Suprapubic skin (tissue), 4 donors: ENCODE results near the gene FAM118A. TPM values are rescaled to one million over a fixed set of nuclear protein-coding genes. Genes with fewer than 3 reads are reported as not detected.

Source experiments
- DNase-seq, 2 donors: peaks; one replicate each; pipeline ENCODE4 v3.0.0-alpha.2; 2019; ENCODE audit warnings: low spot score in 2 of 2
- H3K27ac ChIP-seq: fragments of 200-600 bp; sonication (generic); one replicate; pipeline ENCODE4 v1.5.1; 2019
- H3K27me3 ChIP-seq: fragments of 200-600 bp; sonication (generic); one replicate; pipeline ENCODE4 v1.5.1; 2019
- H3K36me3 ChIP-seq: fragments of 200-600 bp; sonication (generic); one replicate; pipeline ENCODE4 v1.5.1; 2019
- H3K4me1 ChIP-seq: fragments of 200-600 bp; sonication (generic); one replicate; pipeline ENCODE4 v1.5.1; 2019
- H3K4me3 ChIP-seq: fragments of 200-600 bp; sonication (generic); one replicate; pipeline ENCODE4 v1.5.1; 2019; ENCODE audit warnings: mild to moderate bottlenecking
- H3K9me3 ChIP-seq: fragments of 200-600 bp; sonication (generic); one replicate; pipeline ENCODE4 v1.5.1; 2019
- EP300 ChIP-seq: sonication (generic); formaldehyde crosslinking; IDR thresholded peaks from one replicate; pipeline ENCODE4 v1.6.1; 2017; ENCODE audit warnings: antibody characterized with exemption
- POLR2A ChIP-seq, 2 donors: fragments of 450-650 bp; IDR thresholded peaks; one replicate each; pipeline ENCODE4 v1.6.1; 2017; ENCODE audit warnings: antibody characterized with exemption in 2 of 2, mild to moderate bottlenecking in 2 of 2, moderate library complexity in 2 of 2
- POLR2AphosphoS5 ChIP-seq, 3 donors: sonication (generic); formaldehyde crosslinking; IDR thresholded peaks; one replicate each; pipeline ENCODE4 v1.6.1; 2017; ENCODE audit warnings: antibody characterized with exemption in 3 of 3
- WGBS: methylation state at CpG from one replicate; pipeline ENCODE4 v1.1.5; 2018; 5-methylcytosine and 5-hydroxymethylcytosine counted together
- total RNA-seq, 4 donors: library from RNA; depleted of rRNA; stranded (reverse); fragments of >200 nt; gene quantifications; one replicate each; pipeline ENCODE4 v1.1.0, GENCODE V29; 2016
- TF ChIP-seq, protein P1 (sequence below), 2 donors: fragments of 200-600 bp in 1 of 2; fragments of 450-650 bp in 1 of 2; sonication (generic) in 1 of 2; IDR thresholded peaks; one replicate each; pipeline ENCODE4 v1.5.1; 2016 to 2019; ENCODE audit warnings: antibody characterized with exemption in 2 of 2, mild to moderate bottlenecking in 1 of 2, moderate library complexity in 1 of 2

Gene FAM118A
- total RNA-seq, 4 donors from 2014 or later = 22.7 to 65.8 (median 37.2) TPM

DNA sequence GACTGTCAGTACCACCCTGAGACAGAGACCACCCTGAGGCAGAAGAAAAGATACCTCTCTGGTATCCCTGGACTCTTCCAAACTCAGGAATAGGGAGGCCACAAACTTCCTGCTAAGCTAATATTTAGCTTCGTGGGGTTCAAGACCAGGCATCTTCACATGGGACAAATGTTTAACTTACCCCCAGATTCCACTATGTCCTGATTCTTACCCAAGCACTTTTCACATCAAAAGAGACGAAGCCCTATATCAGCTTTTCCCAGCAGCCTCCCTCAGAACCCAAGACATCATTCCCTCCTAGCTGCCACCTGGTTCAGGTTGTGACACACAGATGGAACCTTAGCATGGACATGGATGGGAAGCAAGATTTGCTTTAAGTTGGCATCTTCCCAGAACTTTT, 71.6 kb downstream of the FAM118A start:
- TF ChIP-seq POLR2A (IDR thresholded peaks at IDR 0.05) = no peak
- no peak for TF ChIP-seq POLR2AphosphoS5 (IDR thresholded peaks at IDR 0.05)
- no peak for TF ChIP-seq EP300
- TF ChIP-seq, protein P1, sequence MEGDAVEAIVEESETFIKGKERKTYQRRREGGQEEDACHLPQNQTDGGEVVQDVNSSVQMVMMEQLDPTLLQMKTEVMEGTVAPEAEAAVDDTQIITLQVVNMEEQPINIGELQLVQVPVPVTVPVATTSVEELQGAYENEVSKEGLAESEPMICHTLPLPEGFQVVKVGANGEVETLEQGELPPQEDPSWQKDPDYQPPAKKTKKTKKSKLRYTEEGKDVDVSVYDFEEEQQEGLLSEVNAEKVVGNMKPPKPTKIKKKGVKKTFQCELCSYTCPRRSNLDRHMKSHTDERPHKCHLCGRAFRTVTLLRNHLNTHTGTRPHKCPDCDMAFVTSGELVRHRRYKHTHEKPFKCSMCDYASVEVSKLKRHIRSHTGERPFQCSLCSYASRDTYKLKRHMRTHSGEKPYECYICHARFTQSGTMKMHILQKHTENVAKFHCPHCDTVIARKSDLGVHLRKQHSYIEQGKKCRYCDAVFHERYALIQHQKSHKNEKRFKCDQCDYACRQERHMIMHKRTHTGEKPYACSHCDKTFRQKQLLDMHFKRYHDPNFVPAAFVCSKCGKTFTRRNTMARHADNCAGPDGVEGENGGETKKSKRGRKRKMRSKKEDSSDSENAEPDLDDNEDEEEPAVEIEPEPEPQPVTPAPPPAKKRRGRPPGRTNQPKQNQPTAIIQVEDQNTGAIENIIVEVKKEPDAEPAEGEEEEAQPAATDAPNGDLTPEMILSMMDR (IDR thresholded peaks at IDR 0.05) = no peak
- no peaks in the 10 kb centered on the region for H3K36me3 ChIP-seq
- H3K4me3 ChIP-seq = no peak overlapping the region
- H3K4me1 ChIP-seq = no peaks in the 10 kb centered on the region
- DNase-seq = no peak
- H3K27me3 ChIP-seq = no peaks in the 10 kb centered on the region
- H3K9me3 ChIP-seq = no peaks in the 10 kb centered on the region
- 93% methylated on average over 2 of the region's 2 CpGs for WGBS
- H3K27ac ChIP-seq = no peak overlapping the region

DNA sequence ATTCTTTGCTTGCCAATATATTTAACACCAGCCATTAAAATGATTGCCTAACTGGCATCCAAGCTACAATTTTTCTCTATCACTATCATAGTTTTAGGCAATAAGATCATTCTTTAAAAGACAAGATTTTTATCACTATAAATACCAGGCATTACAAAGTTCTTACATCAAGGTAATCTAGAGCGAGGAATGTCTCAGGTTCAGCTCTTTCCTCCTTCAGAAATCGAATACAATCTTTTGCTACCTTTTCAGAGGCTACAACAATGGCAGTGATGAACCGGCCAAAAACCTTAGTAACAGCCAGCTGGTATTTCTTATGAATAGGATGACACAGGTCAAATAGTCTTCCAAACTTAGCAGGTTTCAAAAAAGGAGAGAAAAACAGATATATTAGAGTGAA, 79.8 kb downstream of the FAM118A start:
- Histone ChIP-seq H3K36me3 (no peaks in the 10 kb centered on the region), H3K4me1 (no peaks in the 10 kb centered on the region), H3K27ac (no peak overlapping the region), H3K4me3 (no peak overlapping the region), H3K9me3 (no peaks in the 10 kb centered on the region), H3K27me3 (no peaks in the 10 kb centered on the region)
- 83% methylated on average over 3 of the region's 3 CpGs for WGBS
- no peak for DNase-seq
- TF ChIP-seq POLR2AphosphoS5 (IDR thresholded peaks at IDR 0.05) (no peak), POLR2A (IDR thresholded peaks at IDR 0.05) (no peak), EP300 (no peak)
- TF ChIP-seq, protein P1 (IDR thresholded peaks at IDR 0.05) = no peak

Other genes starting within 250 kb of the FAM118A start
- gene NUP50, start 146.0 kb upstream of the FAM118A start, total RNA-seq = 10 to 100 TPM; 44.2 to 74.0 (median 64.0) TPM
- 100 to 1,000 TPM in 1 of 4 donors, 10 to 100 TPM in 3; 36.0 to 119 (median 74.4) TPM for gene KIAA0930, start 69.0 kb upstream of the FAM118A start, total RNA-seq
- gene UPK3A, start 25.0 kb upstream of the FAM118A start, total RNA-seq = not detected
- under 1 TPM in 1 of 4 donors, not detected in 3; 0.21 TPM for gene SMC1B, start 103.7 kb downstream of the FAM118A start, total RNA-seq
- gene RIBC2, start 103.8 kb downstream of the FAM118A start, total RNA-seq = 1 to 10 TPM in 1 of 4 donors, under 1 TPM in 1, not detected in 2; 0.30 to 5.7 TPM
- gene FBLN1, start 192.9 kb downstream of the FAM118A start, total RNA-seq = 100 to 1,000 TPM; 111 to 174 (median 139) TPM